Body of pancreas (tissue), 4 donors: ENCODE measurements around the gene MTF1.

ENCODE experiments used
- POLR2A ChIP-seq, 3 donors: fragments of 450-650 bp; IDR thresholded peaks; one replicate each; pipeline ENCODE4 v1.6.1; 2016; ENCODE audit warnings: antibody characterized with exemption in 3 of 3, mild to moderate bottlenecking in 2 of 3
- TF ChIP-seq, protein P1 (sequence below), 7 experiments: fragments of 450-650 bp in 4 of 7; fragments of 200-600 bp in 3 of 7; sonication (generic) in 3 of 7; IDR thresholded peaks; one replicate each; pipeline ENCODE4 v1.5.1; 2016 to 2019; ENCODE audit warnings: antibody characterized with exemption in 7 of 7

DNA sequence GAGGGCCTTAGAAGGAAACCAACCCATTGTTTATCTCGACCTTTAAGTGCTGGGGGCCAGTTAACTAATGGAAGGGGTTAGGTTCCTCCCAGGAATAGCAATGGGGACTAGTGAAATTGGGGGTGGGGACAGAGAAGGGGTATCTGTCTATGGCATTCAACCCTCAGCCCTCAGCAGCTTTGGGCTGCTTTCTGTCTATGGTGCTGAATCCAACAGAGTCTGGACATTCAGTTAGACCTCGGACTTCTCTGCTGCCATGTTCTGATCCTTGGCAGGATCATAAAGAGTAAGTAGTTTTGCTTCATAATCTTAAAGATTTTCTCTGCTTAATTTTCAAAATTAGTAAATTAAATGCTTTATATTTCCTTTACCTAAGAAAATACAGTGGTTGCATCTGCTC lies 91.9 kb downstream of the MTF1 start:
- TF ChIP-seq, protein P1, sequence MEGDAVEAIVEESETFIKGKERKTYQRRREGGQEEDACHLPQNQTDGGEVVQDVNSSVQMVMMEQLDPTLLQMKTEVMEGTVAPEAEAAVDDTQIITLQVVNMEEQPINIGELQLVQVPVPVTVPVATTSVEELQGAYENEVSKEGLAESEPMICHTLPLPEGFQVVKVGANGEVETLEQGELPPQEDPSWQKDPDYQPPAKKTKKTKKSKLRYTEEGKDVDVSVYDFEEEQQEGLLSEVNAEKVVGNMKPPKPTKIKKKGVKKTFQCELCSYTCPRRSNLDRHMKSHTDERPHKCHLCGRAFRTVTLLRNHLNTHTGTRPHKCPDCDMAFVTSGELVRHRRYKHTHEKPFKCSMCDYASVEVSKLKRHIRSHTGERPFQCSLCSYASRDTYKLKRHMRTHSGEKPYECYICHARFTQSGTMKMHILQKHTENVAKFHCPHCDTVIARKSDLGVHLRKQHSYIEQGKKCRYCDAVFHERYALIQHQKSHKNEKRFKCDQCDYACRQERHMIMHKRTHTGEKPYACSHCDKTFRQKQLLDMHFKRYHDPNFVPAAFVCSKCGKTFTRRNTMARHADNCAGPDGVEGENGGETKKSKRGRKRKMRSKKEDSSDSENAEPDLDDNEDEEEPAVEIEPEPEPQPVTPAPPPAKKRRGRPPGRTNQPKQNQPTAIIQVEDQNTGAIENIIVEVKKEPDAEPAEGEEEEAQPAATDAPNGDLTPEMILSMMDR (IDR thresholded peaks at IDR 0.05) = no peak
- TF ChIP-seq POLR2A (IDR thresholded peaks at IDR 0.05) = no peak
